A549 treated with ZK216348 at 1 μM for 4 hours (cell line): ENCODE measurements around the gene C1QTNF4. TPM values are rescaled to one million over a fixed set of nuclear protein-coding genes. Genes with fewer than 3 reads are reported as not detected.

Experiments used
- total RNA-seq: library from RNA; stranded (reverse); fragments of 200-300 nt; extraction: Qiagen RNA extraction; gene quantifications from 5 replicates; pipeline ENCODE4 v1.2.3, GENCODE V29; 2022; ENCODE audit warnings: low read depth

C1QTNF4 gene
- total RNA-seq = 0.23 TPM in 1 of 5 replicates, not detected in the others

GRCh38 chr11:47593934-47594855 is at the start of gene C1QTNF4:
C1QTNF4 (minus strand) TSS chr11:47594411; CDS start chr11:47590810, 3,601 bp downstream.

GRCh38 chr11:47642099-47642855 is 48.1 kb upstream of the C1QTNF4 start, which contains the start of gene MTCH2:
MTCH2 (minus strand) TSS chr11:47642559; CDS start chr11:47642465, 94 bp downstream.

GRCh38 chr11:47586098-47586855 is 7.9 kb downstream of the C1QTNF4 start, which contains the start of gene FAM180B:
FAM180B (plus strand) TSS chr11:47586678; CDS start chr11:47586769, 91 bp downstream.

GRCh38 chr11:47578524-47579494 is 15.4 kb downstream of the C1QTNF4 start, which contains the start of the genes KBTBD4 and NDUFS3:
KBTBD4 (minus strand) TSS chr11:47578970; CDS start chr11:47578951, 19 bp downstream.
NDUFS3 (plus strand) TSS chr11:47579074; CDS start chr11:47579092, 18 bp downstream.

GRCh38 chr11:47565340-47566148 is 28.7 kb downstream of the C1QTNF4 start, which contains the start of gene PTPMT1:
PTPMT1 (plus strand) TSS chr11:47565599; CDS start chr11:47565623, 24 bp downstream.

GRCh38 chr11:47552566-47553405 is 41.4 kb downstream of the C1QTNF4 start, which contains the start of gene CELF1:
CELF1 (minus strand) TSS chr11:47553132; CDS start chr11:47499523, 53,609 bp downstream.

Other genes with a start within 250 kb of the C1QTNF4 start
- gene MYBPC3, start 241.7 kb downstream of the C1QTNF4 start, total RNA-seq = 0.06 to 0.09 TPM (median 0.07 TPM) in 5 replicates
- gene SPI1, start 215.9 kb downstream of the C1QTNF4 start, total RNA-seq = 0.32 TPM in 1 of 5 replicates, not detected in the others
- gene SLC39A13, start 185.8 kb downstream of the C1QTNF4 start, total RNA-seq = 25.8 to 59.6 TPM (median 49.6 TPM) in 5 replicates
- gene PSMC3, start 168.0 kb downstream of the C1QTNF4 start, total RNA-seq = 186 to 247 TPM (median 201 TPM) in 5 replicates
- 0.46 TPM in 1 of 5 replicates, not detected in the others for gene RAPSN, start 145.3 kb downstream of the C1QTNF4 start, total RNA-seq
- gene CELF1, start 41.3 kb downstream of the C1QTNF4 start, total RNA-seq = 38.6 to 58.5 TPM (median 45.5 TPM) in 5 replicates
- gene PTPMT1, start 28.8 kb downstream of the C1QTNF4 start, total RNA-seq = 56.7 to 76.1 TPM (median 72.6 TPM) in 5 replicates
- 17.8 to 21.2 TPM (median 19.9 TPM) in 5 replicates for gene KBTBD4, start 15.4 kb downstream of the C1QTNF4 start, total RNA-seq
- gene NDUFS3, start 15.3 kb downstream of the C1QTNF4 start, total RNA-seq = 106 to 151 TPM (median 125 TPM) in 5 replicates
- gene FAM180B, start 7.7 kb downstream of the C1QTNF4 start, total RNA-seq = 0.33 TPM in 1 of 5 replicates, not detected in the others
- 118 to 149 TPM (median 137 TPM) in 5 replicates for gene MTCH2, start 48.1 kb upstream of the C1QTNF4 start, total RNA-seq
- gene AGBL2, start 121.0 kb upstream of the C1QTNF4 start, total RNA-seq = 0.81 to 2.4 TPM (median 1.7 TPM) in 5 replicates
- 44.9 to 81.0 TPM (median 52.1 TPM) in 5 replicates for gene FNBP4, start 172.9 kb upstream of the C1QTNF4 start, total RNA-seq